Measurements from ENCODE around the gene SEC61A2.
"Not testable (repeated sequence)": the region's sequence is repeated elsewhere in the genome, so short reads cannot be mapped to it uniquely, and the experiment has no call there.

The SEC61A2 gene

GRCh38 chr10:12088919-12089318, 40.6 kb upstream of the SEC61A2 start:
- Histone ChIP-seq H3K4me2 (ENCODE audit: low read length) (no peak overlapping the region), H3K9me2 (replicated peaks; ENCODE audit: control insufficient read depth, low read length) (no peaks in the 10 kb centered on the region), H3K79me2 (ENCODE audit: control insufficient read depth, low read length) (no peaks in the 10 kb centered on the region), H3K27me3 (ENCODE audit: control insufficient read depth, low read length) (no peaks in the 10 kb centered on the region), H3K9me3 (ENCODE audit: control insufficient read depth, insufficient read depth, low read length) (no peaks in the 10 kb centered on the region), H3K4me3 (ENCODE audit: low read length) (no peak overlapping the region), H3K36me3 (ENCODE audit: control insufficient read depth, low read length) (peaks cover 32% of the 10 kb centered on the region), H3K27ac (ENCODE audit: low read depth, low read length) (no peak overlapping the region), H4K20me1 (ENCODE audit: control insufficient read depth, insufficient read depth, low read depth, low read length) (no peaks in the 10 kb centered on the region), H3F3A (ENCODE audit: control insufficient read depth, insufficient read depth) (no peaks in the 10 kb centered on the region), H3K4me1 (ENCODE audit: control insufficient read depth, low read length) (no peaks in the 10 kb centered on the region)
- TF ChIP-seq EZH2phosphoT487 (IDR thresholded peaks at IDR 0.05; ENCODE audit: borderline replicate concordance, low read length) (no peak), CTCF (IDR thresholded peaks at IDR 0.05; ENCODE audit: low read depth, low read length, poor library complexity, severe bottlenecking) (no peak)

GRCh38 chr10:12091421-12091820, 38.1 kb upstream of the SEC61A2 start:
- H3F3A ChIP-seq (ENCODE audit: control insufficient read depth, insufficient read depth): no peaks in the 10 kb centered on the region
- H3K79me2 ChIP-seq (ENCODE audit: control insufficient read depth, low read length): no peaks in the 10 kb centered on the region
- H3K27ac ChIP-seq (ENCODE audit: low read depth, low read length): no peak overlapping the region
- H3K36me3 ChIP-seq (ENCODE audit: control insufficient read depth, low read length): peaks cover 37% of the 10 kb centered on the region
- no peaks in the 10 kb centered on the region for H3K27me3 ChIP-seq (ENCODE audit: control insufficient read depth, low read length)
- TF ChIP-seq CTCF (IDR thresholded peaks at IDR 0.05; ENCODE audit: low read depth, low read length, poor library complexity, severe bottlenecking) (no peak), EZH2phosphoT487 (IDR thresholded peaks at IDR 0.05; ENCODE audit: borderline replicate concordance, low read length) (no peak)
- no peak overlapping the region for H3K4me3 ChIP-seq (ENCODE audit: low read length)
- no peaks in the 10 kb centered on the region for H4K20me1 ChIP-seq (ENCODE audit: control insufficient read depth, insufficient read depth, low read depth, low read length)
- H3K9me2 ChIP-seq (replicated peaks; ENCODE audit: control insufficient read depth, low read length): no peaks in the 10 kb centered on the region
- H3K4me2 ChIP-seq (ENCODE audit: low read length): no peak overlapping the region
- no peaks in the 10 kb centered on the region for H3K9me3 ChIP-seq (ENCODE audit: control insufficient read depth, insufficient read depth, low read length)
- H3K4me1 ChIP-seq (ENCODE audit: control insufficient read depth, low read length): 0 out of 2 replicates have a peak, but pooled peaks cover 2% of the 10 kb centered on the region

- H3K9me2 ChIP-seq (replicated peaks; ENCODE audit: control insufficient read depth, low read length); H3K79me2 ChIP-seq (ENCODE audit: control insufficient read depth, low read length); H3K27ac ChIP-seq (ENCODE audit: low read depth, low read length); H3F3A ChIP-seq (ENCODE audit: control insufficient read depth, insufficient read depth); H3K4me1 ChIP-seq (ENCODE audit: control insufficient read depth, low read length); H3K4me2 ChIP-seq (ENCODE audit: low read length); H3K4me3 ChIP-seq (ENCODE audit: low read length); H3K9me3 ChIP-seq (ENCODE audit: control insufficient read depth, insufficient read depth, low read length); H4K20me1 ChIP-seq (ENCODE audit: control insufficient read depth, insufficient read depth, low read depth, low read length); H3K27me3 ChIP-seq (ENCODE audit: control insufficient read depth, low read length): not testable (repeated sequence)
- H3K36me3 ChIP-seq (ENCODE audit: control insufficient read depth, low read length): peaks cover 37% of the 10 kb centered on the region
These were observed 32.1 kb upstream of the SEC61A2 start for GRCh38 chr10:12097361-12097760.

GRCh38 chr10:12097791-12098190, 31.7 kb upstream of the SEC61A2 start:
- Histone ChIP-seq H3K27me3 (ENCODE audit: control insufficient read depth, low read length) (no peaks in the 10 kb centered on the region), H3K27ac (ENCODE audit: low read depth, low read length) (no peak overlapping the region), H4K20me1 (ENCODE audit: control insufficient read depth, insufficient read depth, low read depth, low read length) (no peaks in the 10 kb centered on the region), H3F3A (ENCODE audit: control insufficient read depth, insufficient read depth) (no peaks in the 10 kb centered on the region), H3K9me2 (replicated peaks; ENCODE audit: control insufficient read depth, low read length) (no peaks in the 10 kb centered on the region), H3K36me3 (ENCODE audit: control insufficient read depth, low read length) (peaks cover 40% of the 10 kb centered on the region), H3K4me1 (ENCODE audit: control insufficient read depth, low read length) (0 out of 2 replicates have a peak, but pooled peaks cover 2% of the 10 kb centered on the region), H3K79me2 (ENCODE audit: control insufficient read depth, low read length) (no peaks in the 10 kb centered on the region), H3K4me2 (ENCODE audit: low read length) (no peak overlapping the region), H3K9me3 (ENCODE audit: control insufficient read depth, insufficient read depth, low read length) (no peaks in the 10 kb centered on the region), H3K4me3 (ENCODE audit: low read length) (no peak overlapping the region)
- TF ChIP-seq EZH2phosphoT487 (IDR thresholded peaks at IDR 0.05; ENCODE audit: borderline replicate concordance, low read length) (no peak), CTCF (IDR thresholded peaks at IDR 0.05; ENCODE audit: low read depth, low read length, poor library complexity, severe bottlenecking) (no peak)

All from DOHH2 (cell line).